ENCODE data around the gene U2AF1L4. TPM values are rescaled to one million over a fixed set of nuclear protein-coding genes. Genes with fewer than 3 reads are reported as not detected.
A peak's percentile ranks its signal among the peaks of the same experiment; 100 is the strongest.

Gene U2AF1L4
- total and polyA plus RNA-seq, 2 experiments from 2014 or later: 27.4 to 60.7 TPM

DNA sequence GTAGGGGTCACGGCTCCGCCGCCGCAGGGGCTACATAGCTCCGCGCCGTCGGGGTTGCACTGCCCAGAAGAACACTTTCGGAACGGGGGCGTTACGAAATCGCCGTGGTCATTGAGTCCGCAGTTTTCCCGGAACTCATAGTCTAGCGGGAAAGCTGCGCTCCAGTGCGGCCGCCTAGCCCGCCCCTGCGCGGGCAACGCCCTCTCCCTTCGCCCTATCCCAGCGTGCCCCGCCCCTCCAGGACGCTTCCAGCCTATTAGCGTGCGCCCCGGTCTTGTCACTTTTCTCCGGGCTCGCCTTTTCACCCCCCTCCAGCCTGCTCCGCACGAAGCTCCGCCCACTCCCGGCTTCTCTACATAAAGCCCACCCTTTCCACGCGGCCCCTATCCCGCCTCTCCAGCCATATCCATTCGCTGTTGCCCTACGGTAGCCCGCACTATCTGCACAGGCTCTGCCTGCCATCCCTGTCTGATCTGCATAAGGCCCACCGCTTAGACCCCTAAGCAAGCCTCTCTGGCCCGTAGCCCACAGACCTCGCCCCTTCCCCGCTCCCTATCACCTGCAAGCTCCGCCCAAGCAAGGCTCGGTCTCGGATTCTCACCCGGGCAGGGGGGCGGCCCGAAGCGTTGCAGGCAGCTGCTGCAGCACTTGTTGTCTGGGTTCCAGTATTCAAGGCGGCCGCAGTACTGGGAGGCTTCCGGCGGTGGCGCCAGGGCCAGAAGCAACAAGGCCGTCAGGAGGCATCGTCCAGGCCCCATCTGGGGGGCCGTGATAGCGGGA lies 4.6 kb downstream of the U2AF1L4 start:
- Histone ChIP-seq H3K4me3 (peak overlapping the region; percentile 47), H4K20me1 (ENCODE audit: insufficient read depth, poor library complexity, severe bottlenecking) (no peaks in the 10 kb centered on the region), H3K36me3 (replicated peaks; ENCODE audit: insufficient read depth, low read depth) (no peaks in the 10 kb centered on the region), H3K79me2 (no peaks in the 10 kb centered on the region), H3K4me2 (peak overlapping the region; percentile 92), H3K9me3 (ENCODE audit: low read depth) (no peaks in the 10 kb centered on the region), H3K9me2 (replicated peaks; ENCODE audit: insufficient read depth) (no peaks in the 10 kb centered on the region), H3K27me3 (no peaks in the 10 kb centered on the region), H2AFZ (peak overlapping the region; percentile 62), H3K27ac (peak overlapping the region; percentile 50), H3K4me1 (ENCODE audit: insufficient read depth) (peaks cover 4% of the 10 kb centered on the region)
- peak; percentile 99 for DNase-seq (ENCODE audit: low spot score)
- under 1% methylated on average over 62 of the region's 63 CpGs for WGBS (ENCODE audit: low lambda C conversion rate, missing lambda C conversion rate)
- TF ChIP-seq, protein P1, sequence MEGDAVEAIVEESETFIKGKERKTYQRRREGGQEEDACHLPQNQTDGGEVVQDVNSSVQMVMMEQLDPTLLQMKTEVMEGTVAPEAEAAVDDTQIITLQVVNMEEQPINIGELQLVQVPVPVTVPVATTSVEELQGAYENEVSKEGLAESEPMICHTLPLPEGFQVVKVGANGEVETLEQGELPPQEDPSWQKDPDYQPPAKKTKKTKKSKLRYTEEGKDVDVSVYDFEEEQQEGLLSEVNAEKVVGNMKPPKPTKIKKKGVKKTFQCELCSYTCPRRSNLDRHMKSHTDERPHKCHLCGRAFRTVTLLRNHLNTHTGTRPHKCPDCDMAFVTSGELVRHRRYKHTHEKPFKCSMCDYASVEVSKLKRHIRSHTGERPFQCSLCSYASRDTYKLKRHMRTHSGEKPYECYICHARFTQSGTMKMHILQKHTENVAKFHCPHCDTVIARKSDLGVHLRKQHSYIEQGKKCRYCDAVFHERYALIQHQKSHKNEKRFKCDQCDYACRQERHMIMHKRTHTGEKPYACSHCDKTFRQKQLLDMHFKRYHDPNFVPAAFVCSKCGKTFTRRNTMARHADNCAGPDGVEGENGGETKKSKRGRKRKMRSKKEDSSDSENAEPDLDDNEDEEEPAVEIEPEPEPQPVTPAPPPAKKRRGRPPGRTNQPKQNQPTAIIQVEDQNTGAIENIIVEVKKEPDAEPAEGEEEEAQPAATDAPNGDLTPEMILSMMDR (IDR thresholded peaks at IDR 0.05; ENCODE audit: poor library complexity): no peak
- TF ChIP-seq EZH2phosphoT487 (IDR thresholded peaks at IDR 0.05; ENCODE audit: low read depth, severe bottlenecking, unreplicated experiment) (no peak), EZH2 (IDR thresholded peaks at IDR 0.05; ENCODE audit: borderline replicate concordance) (no peak)

DNA sequence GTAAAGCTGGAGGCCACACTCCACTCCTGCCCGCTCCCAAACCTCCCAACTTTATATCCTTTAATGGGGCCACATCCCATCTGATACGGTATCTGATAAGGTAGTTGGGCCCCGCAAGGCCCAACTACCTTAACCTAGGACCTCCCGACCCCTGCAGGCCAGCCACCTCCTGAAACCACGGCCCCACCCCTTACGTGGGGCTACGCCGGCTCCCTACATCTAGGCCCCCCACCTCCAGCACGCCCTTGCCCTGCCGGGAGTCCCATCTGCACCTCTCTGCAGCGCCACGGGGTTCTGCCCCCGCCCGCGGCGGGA lies 5.2 kb downstream of the U2AF1L4 start:
- Histone ChIP-seq H3K4me2 (peak overlapping the region; percentile 91), H2AFZ (peak overlapping the region; percentile 31)
- TF ChIP-seq EZH2phosphoT487 (IDR thresholded peaks at IDR 0.05; ENCODE audit: low read depth, severe bottlenecking, unreplicated experiment): no peak
- TF ChIP-seq EZH2 (IDR thresholded peaks at IDR 0.05; ENCODE audit: borderline replicate concordance): no peak
- TF ChIP-seq, protein P1 (IDR thresholded peaks at IDR 0.05; ENCODE audit: poor library complexity): no peak

DNA sequence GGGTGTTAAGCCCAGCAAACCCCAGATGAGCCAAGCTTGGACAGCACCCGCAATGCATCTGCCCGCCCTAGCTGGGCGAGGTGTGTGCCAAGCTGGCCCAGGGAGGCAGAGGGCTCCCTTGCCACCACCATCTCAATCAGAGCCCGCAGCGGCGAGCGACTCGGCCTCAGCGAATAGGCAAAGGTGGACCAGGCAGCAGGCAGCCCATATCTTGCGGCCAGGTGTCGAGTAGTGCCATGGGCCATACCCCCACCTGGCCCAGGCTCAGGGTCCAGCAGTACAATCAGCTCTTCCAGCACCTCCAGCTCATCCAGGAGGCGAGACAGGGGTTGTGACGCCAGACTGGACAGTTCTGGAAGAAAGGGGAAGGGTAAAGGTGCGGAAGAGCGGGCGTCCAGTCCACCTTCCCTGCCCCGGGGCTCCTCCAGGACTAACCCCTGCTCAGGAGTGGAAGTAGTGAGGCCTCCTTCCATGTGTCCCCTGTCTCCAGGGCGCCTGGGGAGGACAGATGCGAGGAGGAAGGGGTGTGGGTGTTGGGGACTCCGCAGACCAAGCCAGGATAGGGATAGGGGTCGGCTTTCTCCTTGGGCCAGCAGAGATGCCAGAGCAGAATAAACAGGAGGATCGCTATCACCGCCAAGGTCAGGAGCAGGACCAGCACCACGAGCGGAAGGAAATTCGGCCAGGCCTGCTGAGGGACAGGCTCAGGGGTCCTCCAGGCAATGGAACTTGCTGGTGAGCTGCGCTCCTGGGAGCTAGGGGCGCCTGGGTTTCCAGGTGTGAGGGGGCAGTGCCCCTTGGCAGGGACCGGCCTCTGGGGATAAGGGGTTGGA lies 5.7 kb downstream of the U2AF1L4 start:
- Histone ChIP-seq H3K4me2 (peak overlapping the region; percentile 91), H3K9me3 (ENCODE audit: low read depth) (no peaks in the 10 kb centered on the region), H3K79me2 (no peaks in the 10 kb centered on the region), H3K36me3 (replicated peaks; ENCODE audit: insufficient read depth, low read depth) (no peaks in the 10 kb centered on the region), H3K4me1 (ENCODE audit: insufficient read depth) (peaks cover 4% of the 10 kb centered on the region), H3K27ac (peak overlapping the region; percentile 50), H4K20me1 (ENCODE audit: insufficient read depth, poor library complexity, severe bottlenecking) (no peaks in the 10 kb centered on the region), H2AFZ (no peak overlapping the region), H3K27me3 (no peaks in the 10 kb centered on the region), H3K4me3 (no peak overlapping the region), H3K9me2 (replicated peaks; ENCODE audit: insufficient read depth) (no peaks in the 10 kb centered on the region)
- WGBS (ENCODE audit: low lambda C conversion rate, missing lambda C conversion rate): 85% methylated on average over 29 of the region's 29 CpGs
- no peak for DNase-seq (ENCODE audit: low spot score)
- no peak for TF ChIP-seq EZH2phosphoT487 (IDR thresholded peaks at IDR 0.05; ENCODE audit: low read depth, severe bottlenecking, unreplicated experiment)
- no peak for TF ChIP-seq EZH2 (IDR thresholded peaks at IDR 0.05; ENCODE audit: borderline replicate concordance)
- TF ChIP-seq, protein P1 (IDR thresholded peaks at IDR 0.05; ENCODE audit: poor library complexity): no peak

More for the DNA sequence above, 5.2 kb downstream of the U2AF1L4 start:
- H3K27ac ChIP-seq: peak overlapping the region; percentile 50
- H3K4me3 ChIP-seq: peak overlapping the region; percentile 47
- no peak for DNase-seq (ENCODE audit: low spot score)
- H3K27me3 ChIP-seq: no peaks in the 10 kb centered on the region
- no peaks in the 10 kb centered on the region for H3K9me3 ChIP-seq (ENCODE audit: low read depth)
- no peaks in the 10 kb centered on the region for H3K9me2 ChIP-seq (replicated peaks; ENCODE audit: insufficient read depth)
- H4K20me1 ChIP-seq (ENCODE audit: insufficient read depth, poor library complexity, severe bottlenecking): no peaks in the 10 kb centered on the region
- 8% methylated on average over 16 of the region's 16 CpGs for WGBS (ENCODE audit: low lambda C conversion rate, missing lambda C conversion rate)
- H3K79me2 ChIP-seq: no peaks in the 10 kb centered on the region
- H3K36me3 ChIP-seq (replicated peaks; ENCODE audit: insufficient read depth, low read depth): no peaks in the 10 kb centered on the region
- H3K4me1 ChIP-seq (ENCODE audit: insufficient read depth): peaks cover 4% of the 10 kb centered on the region

All from hepatocyte (in vitro differentiated cells).